Fibroblast of mammary gland (primary cell): Measurements from ENCODE around the gene ACTR6.

Source experiments
- DNase-seq: peaks from one replicate; pipeline ENCODE4 v3.0.0-alpha.2; 2010; ENCODE audit warnings: low read depth
- H3K4me3 ChIP-seq: 2 replicates; pipeline ENCODE4 v1.5.1; 2011; ENCODE audit warnings: low read depth, mild to moderate bottlenecking, low read length, moderate library complexity; ENCODE audit not compliant: control insufficient read depth
- CTCF ChIP-seq: conservative IDR thresholded peaks from 2 replicates; pipeline ENCODE4 v1.5.1; 2011; ENCODE audit warnings: low read depth, low read length, inconsistent platforms; ENCODE audit not compliant: control insufficient read depth, insufficient read depth

ACTR6 gene

GRCh38 chr12:100200463-100201181, at the start of gene ACTR6:
Gene ACTR6, plus strand, starts transcription at chr12:100200815. Its CDS starts 37 bp downstream, at chr12:100200852.
- H3K4me3 ChIP-seq: peak within 1 kb of the TSS; percentile 63
- no peak for TF ChIP-seq CTCF
- DNase-seq: peak; percentile 96

GRCh38 chr12:100151769-100152168, 48.8 kb upstream of the ACTR6 start:
- TF ChIP-seq CTCF: no peak
- no peak overlapping the region for H3K4me3 ChIP-seq
- DNase-seq: no peak

DNA sequence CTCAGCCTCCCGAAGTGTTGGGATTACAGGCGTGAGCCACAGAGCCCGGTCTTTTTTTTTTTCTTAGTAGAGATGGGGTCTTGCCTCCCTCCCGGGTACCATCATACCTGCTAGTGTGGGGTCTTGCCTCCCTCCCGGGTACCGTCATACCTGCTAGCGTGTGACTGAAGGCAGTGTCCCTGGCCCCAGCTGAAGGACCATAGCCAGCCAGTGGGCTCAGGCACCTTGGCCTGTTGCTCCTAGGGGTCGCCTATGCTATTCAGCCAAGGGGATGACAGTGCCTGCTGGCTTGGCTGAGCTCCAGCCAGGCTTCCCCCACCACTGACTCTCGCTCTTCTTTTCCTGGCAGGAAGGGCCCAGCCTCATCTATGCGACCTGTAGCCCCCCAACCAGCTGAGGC, 47.5 kb upstream of the ACTR6 start:
- no peak overlapping the region for H3K4me3 ChIP-seq
- no peak for DNase-seq
- no peak for TF ChIP-seq CTCF

- peak; percentile 90 for TF ChIP-seq CTCF
- DNase-seq: peak; percentile 62
- no peak overlapping the region for H3K4me3 ChIP-seq
Observed at GRCh38 chr12:100154474-100155247, 46.0 kb upstream of the ACTR6 start.

- no peak for TF ChIP-seq CTCF
- no peak overlapping the region for H3K4me3 ChIP-seq
- DNase-seq: no peak
Observed at GRCh38 chr12:100156731-100157426, 43.7 kb upstream of the ACTR6 start.

DNA sequence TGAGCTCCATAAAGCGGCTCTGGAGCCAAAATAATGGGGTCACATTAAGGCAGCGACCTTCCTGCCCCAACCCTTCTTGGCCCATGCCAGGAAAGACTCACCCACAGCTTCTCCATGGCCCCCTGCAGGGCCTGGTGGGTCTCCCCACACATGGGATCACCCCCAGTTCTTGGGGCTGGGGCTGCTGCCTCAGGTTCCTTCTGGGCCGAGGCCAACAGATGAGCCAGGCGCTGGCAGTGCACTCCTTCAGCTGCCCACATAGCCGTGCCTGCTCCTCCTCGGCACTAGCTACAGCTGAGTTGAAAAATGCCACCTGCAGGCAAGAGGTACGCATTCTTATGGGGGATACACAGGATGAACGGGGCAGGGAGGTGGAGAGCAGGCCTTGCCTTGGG, 43.2 kb upstream of the ACTR6 start:
- TF ChIP-seq CTCF: no peak
- DNase-seq: no peak
- no peak overlapping the region for H3K4me3 ChIP-seq
